K562 (cell line): Measurements from ENCODE around the gene ABITRAM. TPM values are rescaled to one million over a fixed set of nuclear protein-coding genes. Genes with fewer than 3 reads are reported as not detected.

Experiments
- BMI1 ChIP-seq: fragments of 150-350 bp; IDR thresholded peaks from 2 replicates; pipeline ENCODE4 v1.6.1; 2014; ENCODE audit warnings: low read length
- CBFB ChIP-seq: sonication (generic); formaldehyde crosslinking; IDR thresholded peaks from 2 replicates; pipeline ENCODE4 v1.4.0; 2020; ENCODE audit warnings: mild to moderate bottlenecking, missing genetic modification reagents
- ELK3 ChIP-seq: fragments of 450-650 bp; formaldehyde crosslinking; IDR thresholded peaks from 2 replicates; pipeline ENCODE4 v1.4.0; 2020; ENCODE audit warnings: mild to moderate bottlenecking
- HMBOX1 ChIP-seq: sonication (generic); IDR thresholded peaks from 2 replicates; pipeline ENCODE4 v1.6.1; 2016
- HSF4 ChIP-seq: fragments of 250-450 bp; sonication (Bioruptor Pico); IDR thresholded peaks from 2 replicates; pipeline ENCODE4 v2.1.2; 2022; ENCODE audit warnings: mild to moderate bottlenecking, moderate library complexity, borderline replicate concordance
- JUND ChIP-seq, 2 experiments: IDR thresholded peaks; 2 replicates in 1 of 2; 3 replicates in 1 of 2; pipeline ENCODE4 v1.6.1; 2011; ENCODE audit warnings: borderline replicate concordance in 2 of 2, low read depth in 2 of 2, low read length in 2 of 2, improper control_type of control experiment in 1 of 2, missing biosample characterization in 1 of 2, missing genetic modification characterization in 1 of 2, missing genetic modification reagents in 1 of 2
- LARP7 ChIP-seq: fragments of 450-650 bp; IDR thresholded peaks from 2 replicates; pipeline ENCODE4 v1.6.1; 2016
- MAFK ChIP-seq: IDR thresholded peaks from 2 replicates; pipeline ENCODE4 v1.6.1; 2011; ENCODE audit warnings: low read length, improper control_type of control experiment
- MECOM ChIP-seq: fragments of 250-450 bp; sonication (Bioruptor Pico); IDR thresholded peaks from 2 replicates; pipeline ENCODE4 v1.8.0; 2022; ENCODE audit warnings: inconsistent platforms
- RBM14 ChIP-seq: fragments of 200-400 bp; formaldehyde crosslinking; IDR thresholded peaks from 2 replicates; pipeline ENCODE4 v1.6.1; 2018; ENCODE audit warnings: low read depth, mild to moderate bottlenecking, low read length, moderate library complexity, borderline replicate concordance; ENCODE audit not compliant: insufficient read depth
- SIN3B ChIP-seq: fragments of 450-650 bp; IDR thresholded peaks from 2 replicates; pipeline ENCODE4 v1.6.1; 2017; ENCODE audit warnings: low read depth, mild to moderate bottlenecking, moderate library complexity
- SRSF1 ChIP-seq: fragments of 200-400 bp; formaldehyde crosslinking; IDR thresholded peaks from 2 replicates; pipeline ENCODE4 v1.6.1; 2017; ENCODE audit warnings: mild to moderate bottlenecking, low read depth, low read length, moderate library complexity
- TAF15 ChIP-seq: fragments of 200-400 bp; formaldehyde crosslinking; IDR thresholded peaks from 2 replicates; pipeline ENCODE4 v1.6.1; 2017; ENCODE audit warnings: mild to moderate bottlenecking, low read depth, low read length, moderate library complexity
- THAP7 ChIP-seq: fragments of 250-450 bp; sonication (Bioruptor Pico); IDR thresholded peaks from 2 replicates; pipeline ENCODE4 v1.5.0; 2021
- ZBED1 ChIP-seq: IDR thresholded peaks from 2 replicates; pipeline ENCODE4 v1.6.1; 2014
- ZKSCAN8 ChIP-seq: fragments of 200-800 bp; sonication (Bioruptor generic); IDR thresholded peaks from 2 replicates; pipeline ENCODE4 v1.6.1; 2016; ENCODE audit warnings: missing genetic modification characterization, missing compliant biosample characterization
- ZNF197 ChIP-seq: fragments of 200-800 bp; sonication (Bioruptor generic); IDR thresholded peaks from 2 replicates; pipeline ENCODE4 v1.6.1; 2016; ENCODE audit warnings: low read depth, missing genetic modification characterization, missing compliant biosample characterization
- ZNF232 ChIP-seq: sonication (generic); formaldehyde crosslinking; IDR thresholded peaks from 2 replicates; pipeline ENCODE4 v1.8.0; 2022; ENCODE audit warnings: mild to moderate bottlenecking, missing genetic modification reagents
- ZNF282 ChIP-seq: sonication (generic); formaldehyde crosslinking; IDR thresholded peaks from 2 replicates; pipeline ENCODE4 v1.8.1; 2023; ENCODE audit warnings: missing genetic modification reagents
- ZNF41 ChIP-seq: fragments of 250-450 bp; sonication (Bioruptor Pico); conservative IDR thresholded peaks from 2 replicates; pipeline ENCODE4 v1.4.0; 2020; ENCODE audit warnings: mild to moderate bottlenecking
- ZNF507 ChIP-seq: conservative IDR thresholded peaks from 2 replicates; pipeline ENCODE4 v1.6.1; 2017; ENCODE audit warnings: missing genetic modification characterization, missing compliant biosample characterization
- ZNF512 ChIP-seq: IDR thresholded peaks from 2 replicates; pipeline ENCODE4 v1.6.1; 2016; ENCODE audit warnings: missing genetic modification characterization, missing compliant biosample characterization
- ZNF76 ChIP-seq: fragments of 250-450 bp; sonication (Bioruptor Pico); IDR thresholded peaks from 2 replicates; pipeline ENCODE4 v1.4.0; 2020; ENCODE audit warnings: mild to moderate bottlenecking, moderate library complexity, borderline replicate concordance
- polyA plus RNA-seq, 8 experiments: library from polyadenylated mRNA; depleted of rRNA in 4 of 8; stranded (reverse) in 5 of 8; unstranded in 3 of 8; fragments of >200 nt; fragmentation: Nextera tagmentation in 2 of 8; fragmentation: Illumina TruSeq in 1 of 8; extraction: Ambion mirVana in 2 of 8; extraction: Trizol in 1 of 8; gene quantifications; 2 replicates each; pipeline versions ENCODE4 v1.2.1 to v1.2.3, GENCODE V29; 2011 to 2014; ENCODE audit warnings: inconsistent platforms in 1 of 8, missing spikeins in 1 of 8
- total RNA-seq, 7 experiments: library from RNA; depleted of rRNA in 6 of 7; stranded (reverse); fragments of >200 nt in 6 of 7; fragmentation: Illumina TruSeq in 2 of 7; extraction: Trizol in 2 of 7; gene quantifications; 2 replicates each; pipeline versions ENCODE4 v1.2.1 to v1.2.3, GENCODE V29; 2011 to 2021; ENCODE audit warnings: low replicate concordance in 1 of 7

The ABITRAM gene
- total and polyA plus RNA-seq, 9 of the 15 experiments (the other 6 are each of a cell fraction or from before 2014, with no cell fraction given), result 8.9 to 47.6 (median 28.4) TPM

- no peak for TF ChIP-seq SRSF1
- TF ChIP-seq ZNF282 (CRISPR knock-in tag), result no peak
- TF ChIP-seq ZKSCAN8, result no peak
- TF ChIP-seq LARP7, result no peak
- TF ChIP-seq ZNF507, result no peak
- peak; percentile 80 for TF ChIP-seq SIN3B
- no peak for TF ChIP-seq MECOM (CRISPR knock-in tag)
- TF ChIP-seq ZNF197, result no peak
- TF ChIP-seq TAF15, result no peak
- TF ChIP-seq ZNF512 (tag), result no peak
- TF ChIP-seq CBFB (CRISPR knock-in tag), result no peak
- no peak for TF ChIP-seq ZNF41 (CRISPR knock-in tag)
- TF ChIP-seq JUND (IDR thresholded peaks at IDR 0.05; ENCODE audit: borderline replicate concordance, low read depth, low read length), result peak; percentile 92
- peak; percentile 71 for TF ChIP-seq JUND (tag; IDR thresholded peaks at IDR 0.05; ENCODE audit: borderline replicate concordance, low read depth, low read length)
- peak; percentile 0; the same call in 1 of the 2 replicates for TF ChIP-seq THAP7 (CRISPR knock-in tag)
- no peak; the same call in none of the 2 replicates for TF ChIP-seq ZBED1
- no peak for TF ChIP-seq ELK3 (CRISPR knock-in tag)
- TF ChIP-seq HMBOX1, result 0 out of 2 replicates have a peak, but pooled peaks have one; percentile 24
- TF ChIP-seq ZNF76 (CRISPR knock-in tag), result no peak
- TF ChIP-seq RBM14, result no peak
- no peak for TF ChIP-seq HSF4 (CRISPR knock-in tag)
- 0 out of 2 replicates have a peak, but pooled peaks have one; percentile 61 for TF ChIP-seq ZNF232 (CRISPR knock-in tag)
- TF ChIP-seq MAFK, result 0 out of 2 replicates have a peak, but pooled peaks have one; percentile 21
- TF ChIP-seq BMI1, result no peak
Observed at GRCh38 chr9:108933718-108934322, 380 bp upstream of the ABITRAM start, which contains the start of gene ELP1 (continued).
